GM18519 (cell line): ENCODE data around the gene SLC35G1.

ENCODE experiments used
- ATAC-seq: cut with Tn5 transposase; IDR thresholded peaks from one replicate; pipeline ENCODE4 v1.9.1; 2021; ENCODE audit warnings: mild to moderate bottlenecking, moderate library complexity; ENCODE audit not compliant: unreplicated experiment, low FRiP score

The SLC35G1 gene

DNA sequence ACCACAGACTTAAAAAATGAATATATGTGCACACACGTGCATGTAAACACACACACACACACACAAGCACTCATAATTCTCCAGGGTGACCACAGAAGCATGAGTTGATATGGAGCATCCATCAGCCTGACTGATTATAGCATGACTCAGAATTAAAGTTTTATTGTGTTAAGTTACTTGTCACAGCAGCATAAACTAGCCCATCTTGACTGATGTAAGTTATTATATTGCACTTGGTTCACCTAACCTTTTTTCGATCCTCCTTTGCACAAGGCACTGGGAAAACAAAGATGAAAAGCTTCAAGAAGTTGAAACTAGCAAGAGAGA lies 18.8 kb upstream of the SLC35G1 start:
- ATAC-seq, result no peak

DNA sequence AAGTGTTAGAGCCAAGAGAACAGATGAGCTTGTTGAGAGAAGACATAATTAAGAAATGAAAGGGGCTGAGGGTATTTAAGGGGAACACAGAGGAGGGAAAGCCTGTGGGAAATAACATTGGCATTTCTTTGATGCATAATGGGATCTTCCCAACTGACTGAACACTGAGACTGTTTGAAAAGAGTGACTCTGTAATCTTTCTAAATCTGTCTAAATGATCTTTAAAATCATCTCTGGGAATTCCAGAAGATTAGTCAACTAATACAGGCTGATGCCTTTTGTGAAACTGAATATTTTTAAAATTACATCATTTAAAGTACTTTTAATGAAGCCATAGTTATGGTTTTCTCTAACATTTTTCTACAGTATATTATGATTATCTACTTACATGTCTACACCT lies 17.4 kb upstream of the SLC35G1 start:
- no peak for ATAC-seq

DNA sequence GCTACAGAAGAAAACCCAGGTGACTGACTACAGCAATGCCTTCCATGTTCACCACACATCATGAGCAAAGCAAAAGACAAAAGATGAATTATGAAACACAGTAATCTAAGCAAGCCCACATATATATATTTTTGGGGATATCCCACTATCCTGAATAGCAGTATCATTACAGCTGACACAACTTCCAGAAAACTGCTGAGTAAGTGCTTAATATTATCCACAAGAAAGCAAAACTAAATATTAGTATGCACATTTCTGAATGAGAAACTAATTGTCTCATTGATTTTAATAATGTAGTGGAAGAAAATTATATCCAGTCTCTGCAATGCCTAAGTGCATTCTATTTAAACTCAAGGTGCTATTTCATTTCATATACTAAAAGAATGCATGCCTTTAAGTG lies 14.5 kb upstream of the SLC35G1 start:
- ATAC-seq, result no peak

DNA sequence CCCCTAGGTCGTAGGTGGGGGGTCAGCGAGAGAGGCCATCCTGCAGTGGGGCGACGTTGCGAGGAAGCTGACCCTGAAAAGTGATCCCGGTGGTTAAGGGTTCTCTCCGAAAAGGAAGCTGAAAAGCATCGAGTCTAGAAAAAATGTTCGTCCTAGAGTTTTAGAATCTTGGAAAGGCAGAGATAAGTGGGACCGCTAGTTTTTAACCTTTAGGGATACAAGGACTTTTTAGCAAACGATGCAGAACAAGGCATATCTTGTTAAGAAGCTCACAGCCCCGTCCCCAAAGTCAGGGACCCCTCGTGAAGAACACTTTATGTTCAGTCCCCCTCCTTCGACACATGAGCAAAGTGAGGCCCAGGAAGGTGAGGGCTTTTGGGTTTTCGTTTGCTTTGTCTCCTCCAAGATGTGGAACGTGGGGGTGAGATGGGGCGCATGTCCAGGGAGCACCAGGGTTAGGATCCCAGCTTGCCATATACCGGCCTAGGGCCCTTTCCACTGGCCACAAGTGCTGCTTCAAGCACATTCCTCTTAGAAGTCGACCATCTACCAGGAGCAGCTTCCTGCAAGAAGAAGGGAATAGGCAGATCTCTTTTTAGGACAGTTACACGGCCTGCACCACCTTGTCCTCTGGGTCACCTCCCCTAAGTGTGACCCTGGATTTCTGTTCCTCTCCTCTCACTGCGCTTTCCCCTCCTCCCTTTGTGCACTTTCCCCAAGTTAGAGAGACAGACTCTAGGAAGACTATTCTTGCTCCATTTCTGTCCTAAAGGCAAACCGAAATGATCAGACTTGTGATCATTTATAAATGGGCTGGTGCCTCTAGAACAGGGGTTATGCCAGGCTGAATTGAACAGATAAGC lies 969 bp downstream of the SLC35G1 start:
- ATAC-seq, result no peak

DNA sequence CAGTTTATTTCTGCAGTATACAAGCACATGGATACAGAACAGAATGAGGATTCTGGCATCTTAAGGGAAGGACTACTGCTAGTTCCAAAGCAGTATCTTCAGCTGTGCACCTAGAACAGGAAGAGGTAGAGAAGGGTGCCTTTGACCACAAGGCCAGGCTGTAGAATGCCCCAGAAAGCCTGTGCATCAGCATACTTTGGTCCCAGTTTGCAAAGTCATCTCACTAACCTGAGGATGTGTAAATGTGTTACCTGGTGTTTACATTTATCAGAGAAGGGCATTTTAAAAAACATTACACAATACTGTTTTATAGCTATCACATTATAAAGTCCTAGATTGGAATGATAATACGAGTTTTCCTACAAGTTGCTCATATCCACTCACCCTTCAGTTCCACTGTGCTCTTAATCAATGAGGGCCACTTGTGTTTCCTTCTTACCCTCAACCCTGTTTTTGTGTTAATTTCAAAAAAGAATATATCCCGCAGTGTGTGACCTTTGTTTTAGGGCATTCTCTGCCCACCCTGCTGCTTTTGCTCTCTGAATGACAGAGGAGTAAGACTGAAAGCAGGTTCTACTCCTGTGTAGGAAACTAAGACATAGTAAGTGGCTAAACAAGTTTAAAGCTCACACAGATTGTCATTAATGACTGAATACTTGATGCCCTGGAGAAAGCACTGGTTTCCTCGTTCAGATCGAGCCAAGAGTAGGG lies 3.4 kb downstream of the SLC35G1 start:
- no peak for ATAC-seq

DNA sequence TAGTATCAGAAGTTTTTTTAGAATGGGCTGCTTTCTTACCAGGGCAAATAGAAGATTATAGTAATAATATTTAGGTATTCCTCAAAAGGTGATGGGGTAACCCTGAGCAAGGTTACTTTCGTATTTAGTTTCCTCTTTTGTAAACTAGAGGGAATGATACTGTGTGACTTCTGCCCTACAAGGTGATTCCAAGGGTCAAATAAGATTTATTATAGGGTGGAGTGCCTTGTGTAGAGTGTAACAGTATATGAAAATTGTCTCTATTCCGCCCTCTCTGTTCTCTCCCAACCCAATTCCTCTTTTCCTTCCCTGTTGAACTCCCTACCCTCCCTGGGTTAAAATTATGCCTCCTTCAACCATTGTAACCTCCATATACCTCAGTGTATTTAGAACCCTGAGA lies 5.3 kb downstream of the SLC35G1 start:
- no peak for ATAC-seq

DNA sequence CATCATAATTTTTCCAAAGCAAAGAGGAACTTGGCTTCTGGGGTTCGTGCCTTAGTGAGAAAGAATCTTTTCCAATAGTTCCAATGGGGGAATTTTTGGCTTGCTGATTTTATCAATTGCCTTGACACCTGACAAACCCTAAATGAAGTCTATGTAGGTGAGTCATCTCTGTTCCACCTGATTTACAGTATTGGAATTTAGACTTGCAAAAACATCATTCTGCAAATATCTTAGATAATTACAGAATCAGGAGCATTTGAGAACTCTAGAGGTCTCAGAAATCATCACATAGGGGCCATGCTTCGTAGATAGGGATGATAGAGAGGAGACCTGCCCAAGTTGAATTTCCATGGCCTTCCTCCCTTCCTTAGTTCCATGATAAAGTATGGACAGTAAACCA lies 9.3 kb downstream of the SLC35G1 start:
- no peak for ATAC-seq

DNA sequence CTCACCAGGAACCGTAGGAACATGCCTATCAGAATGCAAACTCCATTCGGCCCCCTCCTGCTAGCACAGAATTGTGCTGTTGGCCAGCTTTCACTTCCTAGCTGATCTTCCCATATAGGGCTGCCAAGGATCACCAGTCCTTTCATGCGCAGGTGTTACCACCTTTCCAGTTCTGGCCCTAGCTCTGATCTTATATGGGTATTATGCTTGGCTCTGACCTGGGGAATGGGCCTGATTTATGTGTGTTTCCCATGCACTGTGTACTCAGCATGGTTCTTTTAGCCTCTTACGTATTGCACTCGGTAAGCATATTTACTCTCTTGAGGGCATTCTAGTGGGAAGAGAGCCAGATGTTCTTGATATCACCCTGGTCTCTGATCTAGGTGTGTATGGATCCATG lies 11.1 kb downstream of the SLC35G1 start:
- ATAC-seq, result no peak

DNA sequence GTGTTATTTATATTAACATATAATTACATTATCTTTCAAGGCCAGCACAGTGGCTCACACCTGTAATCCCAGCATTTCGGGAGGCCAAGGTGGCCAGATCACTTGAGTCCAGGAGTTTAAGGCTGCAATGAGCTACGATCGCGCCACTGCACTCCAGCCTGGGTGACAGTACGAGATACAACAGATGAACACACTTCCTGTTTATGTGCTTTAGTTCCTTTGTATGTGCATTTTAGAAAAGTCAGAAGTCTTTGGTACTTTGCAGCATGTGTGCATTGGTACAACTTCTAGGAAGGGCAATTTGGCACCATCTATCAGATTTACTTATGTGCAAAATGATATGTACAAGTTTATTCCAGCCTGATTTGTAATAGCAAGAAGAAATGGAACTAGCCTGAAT lies 13.3 kb downstream of the SLC35G1 start:
- no peak for ATAC-seq

DNA sequence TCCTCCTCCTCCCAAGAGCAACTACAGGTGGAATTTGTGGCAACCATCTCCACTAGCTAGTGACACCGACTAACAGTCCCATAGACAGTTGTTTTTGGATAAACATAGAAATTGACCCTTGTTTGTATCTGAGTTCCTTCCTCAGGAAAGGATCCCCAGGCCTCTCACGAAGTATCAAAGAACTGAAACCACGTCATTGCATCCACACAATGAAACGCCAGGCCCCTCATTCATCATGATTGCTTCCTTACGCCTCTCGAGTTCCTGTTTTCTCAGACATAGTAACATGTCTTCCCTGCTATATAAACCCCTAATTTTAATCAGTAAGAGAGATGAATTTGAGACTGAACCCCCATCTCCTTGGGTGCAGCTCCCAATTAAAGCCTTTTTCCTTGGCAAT lies 18.1 kb downstream of the SLC35G1 start:
- no peak for ATAC-seq

DNA sequence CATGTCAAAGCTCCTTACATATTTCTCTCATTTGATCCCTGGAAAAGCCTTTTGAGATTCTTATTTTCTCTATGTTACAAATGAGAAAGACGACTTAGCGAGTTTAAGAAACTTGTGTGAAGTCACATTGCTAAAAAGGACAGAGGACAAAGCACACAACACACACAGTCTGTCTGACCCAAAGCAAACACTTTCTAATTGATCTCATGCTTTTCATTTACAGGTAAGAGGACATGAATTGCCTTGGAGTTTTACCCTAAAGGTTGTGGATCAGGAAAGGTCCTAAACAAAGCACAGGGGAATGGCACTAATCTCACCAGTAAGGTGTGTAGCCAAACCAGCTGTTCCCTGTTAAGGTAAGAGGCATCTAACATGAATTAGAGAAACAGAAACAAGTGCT lies 18.7 kb downstream of the SLC35G1 start:
- no peak for ATAC-seq

DNA sequence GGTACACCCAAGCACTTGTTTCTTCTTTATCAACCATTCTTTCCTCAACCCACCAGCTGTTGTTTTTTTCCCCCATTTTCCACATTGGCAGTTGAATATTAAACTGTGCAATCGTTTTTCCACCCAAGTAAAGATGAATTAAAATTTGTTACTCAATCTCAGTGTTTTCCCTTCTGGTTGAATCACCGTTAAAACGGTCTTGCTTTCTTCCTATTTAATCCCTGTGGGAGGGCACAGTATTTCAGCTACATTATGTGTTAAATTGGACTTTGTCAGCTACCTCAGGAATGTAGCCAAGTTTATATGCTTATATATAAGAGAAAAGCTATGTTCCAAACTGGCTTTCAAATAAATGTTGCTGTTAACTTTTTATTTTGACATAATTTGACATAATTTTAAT lies 19.9 kb downstream of the SLC35G1 start:
- ATAC-seq, result no peak

DNA sequence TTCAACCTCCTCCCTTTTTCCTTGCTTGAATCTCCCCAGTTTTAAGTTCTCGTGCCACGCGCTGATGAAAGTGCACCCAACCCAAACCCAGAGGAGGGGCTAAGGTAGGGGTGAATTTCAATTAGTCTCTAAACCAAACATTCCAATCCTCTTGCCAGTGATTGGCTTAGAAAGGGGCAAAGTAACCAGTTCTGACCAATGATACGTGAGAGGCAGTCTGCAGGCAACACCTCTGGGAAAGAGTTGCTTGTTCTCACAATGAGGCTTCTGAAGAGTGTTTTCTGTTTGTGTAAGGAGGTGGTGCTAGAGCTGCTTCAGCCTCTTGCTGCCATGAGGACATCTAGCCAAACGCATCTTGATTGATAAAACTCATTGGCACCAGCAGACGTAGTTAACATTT lies 21.8 kb downstream of the SLC35G1 start:
- ATAC-seq, result no peak

DNA sequence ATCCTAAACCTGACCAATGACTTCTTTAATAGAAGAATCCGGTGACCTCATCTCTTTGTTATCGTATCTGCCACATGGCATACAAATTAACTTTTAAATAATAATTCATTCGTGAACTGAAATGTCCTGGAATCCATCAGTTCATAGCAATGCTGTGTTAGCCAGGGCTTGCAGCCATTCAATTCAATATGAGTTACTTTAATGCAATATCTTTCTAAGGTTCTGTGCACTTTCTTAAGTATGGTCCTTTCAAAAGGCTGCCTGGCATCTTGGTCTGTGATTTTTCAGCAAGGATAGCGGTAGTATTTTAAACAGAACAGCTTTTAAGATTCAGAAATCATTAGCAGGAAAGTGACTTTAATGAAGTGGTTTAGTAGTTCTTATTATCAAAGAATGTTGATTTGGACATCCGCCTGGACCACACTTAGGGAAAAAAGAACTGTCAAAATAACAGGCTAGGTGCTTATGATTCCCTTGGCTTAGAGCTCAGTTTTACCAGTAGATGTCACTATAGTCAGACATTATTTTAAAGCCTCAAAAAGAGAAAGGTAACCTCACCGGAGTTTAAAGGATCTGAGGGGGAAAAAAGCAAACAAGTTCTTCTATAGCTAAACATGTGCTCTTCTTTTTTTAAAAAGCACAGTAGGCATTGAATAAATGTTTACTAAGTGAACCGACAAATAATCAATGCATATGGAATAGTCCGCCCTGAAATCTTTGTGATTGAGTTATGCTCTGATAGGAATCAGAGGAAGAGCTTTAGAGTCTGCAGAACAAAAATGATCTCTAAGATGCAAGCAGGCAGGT lies 22.7 kb downstream of the SLC35G1 start:
- no peak for ATAC-seq

DNA sequence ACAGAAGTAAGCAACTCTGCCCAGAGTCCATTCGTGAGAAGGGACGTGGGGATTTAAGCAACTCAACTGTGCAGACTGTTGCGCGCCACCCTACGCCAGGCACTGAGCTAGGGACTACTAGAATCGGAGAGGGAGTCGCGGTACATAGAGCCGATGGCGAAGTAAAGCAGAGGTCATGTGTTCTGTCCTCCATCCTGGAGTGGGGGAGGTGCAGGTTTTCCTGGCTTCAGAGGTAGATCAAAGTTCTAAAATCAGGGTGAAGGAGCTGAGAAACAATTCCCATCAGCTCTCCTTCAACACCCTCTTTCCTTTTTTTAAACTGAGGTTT lies 23.2 kb downstream of the SLC35G1 start:
- ATAC-seq, result no peak

DNA sequence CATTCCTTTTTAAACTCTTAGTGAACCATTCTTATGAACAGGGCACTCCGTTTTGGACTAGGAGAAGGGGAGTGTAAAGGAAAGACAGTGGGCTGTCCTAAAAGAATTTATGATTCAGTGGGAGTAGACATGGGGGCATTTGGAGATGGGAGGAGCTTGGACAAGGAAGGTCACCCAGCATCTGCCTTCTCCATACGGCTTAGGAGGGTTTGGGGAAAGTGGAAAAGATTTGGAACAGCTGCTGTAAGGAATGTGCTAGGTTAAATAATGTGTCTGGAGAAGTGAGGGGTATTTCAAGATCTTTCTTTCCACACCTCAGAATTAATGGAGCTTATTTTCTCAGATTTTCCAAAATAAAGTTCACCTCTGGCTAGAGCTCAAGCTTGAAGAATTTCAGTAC lies 24.0 kb downstream of the SLC35G1 start:
- ATAC-seq, result no peak

DNA sequence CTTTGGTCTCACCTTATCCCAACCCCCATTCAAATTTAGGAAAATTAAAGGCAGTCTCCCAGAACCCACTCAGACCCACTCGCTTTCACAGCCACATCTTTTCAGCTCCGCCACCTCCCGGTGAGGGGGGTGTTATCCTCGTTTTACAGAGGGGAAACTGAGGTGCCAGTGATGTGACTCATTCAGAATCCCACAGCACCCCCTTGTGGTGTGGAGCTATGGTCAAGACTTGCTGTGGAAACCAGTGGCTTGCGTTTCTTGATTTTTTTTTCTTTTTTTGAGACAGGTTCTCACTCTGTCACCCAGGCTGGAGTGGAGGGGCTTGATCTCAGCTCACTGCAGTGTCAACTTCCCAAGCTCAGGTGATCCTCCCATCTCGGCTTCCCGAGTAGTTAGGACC lies 27.6 kb downstream of the SLC35G1 start:
- no peak for ATAC-seq

DNA sequence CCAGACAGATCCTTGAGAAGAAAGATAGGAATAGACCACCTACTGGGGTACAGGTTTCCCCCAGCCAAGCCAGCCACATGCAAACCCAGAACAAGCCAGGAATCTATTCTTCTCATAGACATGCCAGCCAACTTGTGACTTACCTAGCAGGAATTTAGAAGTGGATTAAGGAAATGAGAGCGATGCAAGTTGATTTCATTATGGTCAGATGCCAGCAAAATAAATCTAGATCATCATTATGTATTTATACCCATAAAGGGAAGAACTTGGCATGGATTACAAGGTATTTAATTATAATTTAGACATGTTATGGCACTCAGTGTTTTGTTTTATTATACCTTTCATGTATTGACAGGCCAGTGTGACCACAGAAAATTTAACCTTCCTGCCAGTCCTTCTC lies 32.8 kb downstream of the SLC35G1 start:
- ATAC-seq, result no peak

DNA sequence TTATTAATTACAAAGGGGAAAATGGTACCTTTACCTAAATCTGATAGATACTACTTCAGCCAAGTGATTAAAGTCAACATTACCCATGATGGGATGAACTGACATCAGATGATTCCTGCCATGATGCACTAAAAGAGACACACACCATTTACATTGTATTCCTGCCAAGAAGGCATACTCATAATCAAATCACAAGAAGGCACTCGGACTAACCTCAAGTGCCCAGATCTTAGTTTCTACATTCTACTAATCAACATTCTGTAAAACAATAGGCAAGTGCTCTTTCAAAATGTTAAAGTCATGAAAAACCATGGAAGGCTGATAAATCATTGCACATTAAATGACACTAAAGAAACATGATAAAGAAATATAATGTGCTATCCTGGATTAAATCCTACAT lies 44.4 kb downstream of the SLC35G1 start:
- no peak for ATAC-seq

DNA sequence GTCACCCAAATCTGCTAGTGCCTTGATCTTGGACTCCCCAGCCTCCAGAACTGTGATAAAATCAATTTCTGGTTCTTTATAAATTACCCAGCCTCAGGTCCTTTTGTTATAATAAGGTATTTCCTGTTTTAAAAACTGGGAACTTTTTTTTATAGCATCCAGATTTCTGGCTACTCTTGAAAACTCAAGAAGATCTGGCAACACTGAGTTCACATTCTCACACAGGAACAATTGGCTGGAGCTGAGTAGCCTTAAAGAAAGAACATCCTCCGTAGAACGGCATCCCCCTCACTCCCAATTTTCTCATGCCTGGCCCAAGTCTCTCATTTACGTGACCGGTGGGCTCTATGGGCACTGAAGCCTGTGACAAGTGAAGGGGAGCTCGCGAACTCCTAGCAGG lies 47.1 kb downstream of the SLC35G1 start:
- no peak for ATAC-seq

DNA sequence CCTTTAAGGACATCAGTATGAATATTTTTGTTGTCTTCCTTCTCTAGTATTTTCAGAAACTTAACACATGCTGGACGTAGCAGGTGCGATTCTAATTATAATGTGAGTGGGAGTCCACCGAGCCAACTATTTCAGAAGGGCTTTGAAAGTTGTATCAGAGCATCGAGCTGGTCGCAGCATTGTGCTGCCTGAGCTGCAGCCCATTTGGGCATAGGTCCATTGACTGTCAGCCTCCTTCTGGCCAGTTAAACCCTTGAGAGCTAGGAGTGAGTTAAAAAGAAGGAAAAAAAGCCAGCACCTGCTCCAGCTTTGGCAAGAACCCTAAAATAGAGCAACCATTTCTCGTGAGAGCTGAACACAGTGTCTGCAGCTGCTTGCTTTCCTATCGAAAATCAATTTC lies 47.8 kb downstream of the SLC35G1 start:
- no peak for ATAC-seq

DNA sequence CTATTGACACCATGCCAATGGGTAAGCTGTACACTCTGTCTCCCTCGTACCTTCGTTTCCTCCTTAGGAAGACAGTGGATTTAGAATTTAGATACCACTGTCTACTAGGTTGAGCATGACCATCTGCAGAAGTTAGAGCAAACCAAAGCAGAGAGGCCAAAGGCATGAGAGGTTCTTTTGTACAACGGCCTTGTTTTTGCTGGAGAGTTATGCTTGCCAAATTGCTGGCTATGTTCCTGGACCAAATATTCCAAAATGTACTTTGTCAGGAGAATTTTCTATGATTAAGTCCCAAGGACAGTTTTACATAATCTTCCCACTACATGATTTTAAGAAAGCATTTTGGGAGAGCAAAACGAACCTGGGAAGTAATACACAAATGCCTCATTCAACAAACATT lies 52.0 kb downstream of the SLC35G1 start:
- no peak for ATAC-seq
